Endometrial microvascular endothelial cells (primary cell): ENCODE data around the gene UNC5A. TPM values are rescaled to one million over a fixed set of nuclear protein-coding genes. Genes with fewer than 3 reads are reported as not detected.

Experiments used
- in situ Hi-C: cut with HindIII; loops from 2 replicates; pipeline ENCODE4 v1.10.0; 2017; ENCODE audit warnings: low sequenced_read_pairs, low pct_unique_long_range_greater_than_20kb; ENCODE audit errors: inconsistent ontology term
- total RNA-seq: library from RNA; depleted of rRNA; stranded (reverse); fragments of >200 nt; gene quantifications from one replicate; pipeline ENCODE4 v1.2.3, GENCODE V29; 2015; ENCODE audit errors: inconsistent ontology term

UNC5A gene
- total RNA-seq, 1 donor from 2014 or later = not detected

DNA sequence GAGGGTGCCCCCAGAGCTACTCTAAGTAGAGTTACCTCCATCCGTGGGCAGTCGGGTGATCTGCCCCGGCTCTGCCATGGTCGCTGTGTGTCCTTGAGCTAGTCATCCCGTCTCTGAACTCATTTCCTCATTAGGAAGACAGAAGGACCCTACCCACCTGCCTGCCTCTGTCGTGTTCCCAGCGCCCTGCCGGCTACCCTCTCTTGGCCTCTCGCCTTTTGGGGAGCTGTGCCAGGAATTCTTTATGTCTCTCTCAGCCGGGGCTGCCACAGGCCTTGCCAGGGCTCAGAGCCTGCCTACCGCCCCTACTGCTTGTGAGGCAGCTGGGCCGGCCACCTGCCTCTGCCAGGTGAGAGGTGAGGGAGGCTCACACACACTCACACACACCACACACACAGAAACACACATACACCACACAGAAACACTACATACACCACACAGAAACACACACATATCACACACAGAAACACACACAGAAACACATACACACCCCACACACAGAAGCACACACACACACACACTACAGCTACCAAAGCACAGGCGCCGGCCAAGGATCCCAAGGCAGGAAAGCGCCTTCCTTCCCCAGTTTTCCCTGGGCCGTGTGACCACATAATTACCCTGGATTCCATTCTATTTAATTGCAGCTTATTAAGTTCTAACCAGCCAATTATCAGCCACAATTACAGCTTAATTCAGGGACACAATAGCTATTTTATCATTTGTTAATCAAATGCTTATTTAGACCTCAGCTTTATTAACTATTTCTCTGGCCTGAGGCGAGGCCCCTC lies 41.7 kb downstream of the UNC5A start:
- in situ Hi-C loops = no loop called here

DNA sequence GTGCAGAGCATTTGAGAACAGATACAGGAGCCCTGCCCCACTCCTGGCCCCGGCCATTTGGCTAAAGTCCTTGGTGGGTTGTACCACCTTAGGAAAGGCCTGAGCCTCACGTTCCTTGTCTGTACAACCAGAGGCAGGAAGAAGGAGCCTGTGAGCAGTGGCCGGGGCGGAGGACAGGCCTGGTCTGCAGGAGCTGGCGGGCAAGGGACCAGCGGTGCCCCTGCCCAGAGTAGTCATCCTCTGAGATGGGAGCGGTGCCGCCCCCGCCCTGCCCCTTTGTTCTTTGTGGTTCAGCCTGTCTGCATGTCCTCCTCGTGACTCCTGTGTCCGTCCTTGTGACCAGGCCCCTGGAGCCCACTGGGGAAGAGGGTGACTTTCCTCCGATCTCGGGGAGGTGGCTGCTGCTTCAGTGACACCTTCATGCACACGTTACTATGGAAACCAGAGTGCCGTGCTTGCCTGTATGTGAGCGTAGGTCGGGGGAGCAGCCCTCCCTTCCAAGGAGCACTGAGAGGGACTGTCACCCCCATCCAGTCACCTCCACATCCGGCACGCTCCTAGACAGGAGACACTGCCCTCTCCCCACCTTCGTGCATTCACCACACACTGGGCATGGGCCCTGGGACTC lies 42.9 kb downstream of the UNC5A start:
- in situ Hi-C loops = no loop called here

GRCh38 chr5:176854164-176854563 lies 43.8 kb downstream of the UNC5A start:
- in situ Hi-C loops = no loop called here

- in situ Hi-C loops = no loop called here
Observed at GRCh38 chr5:176855598-176855997, 45.2 kb downstream of the UNC5A start.

- in situ Hi-C loops = no loop called here
Observed at GRCh38 chr5:176856746-176857145, 46.4 kb downstream of the UNC5A start.

DNA sequence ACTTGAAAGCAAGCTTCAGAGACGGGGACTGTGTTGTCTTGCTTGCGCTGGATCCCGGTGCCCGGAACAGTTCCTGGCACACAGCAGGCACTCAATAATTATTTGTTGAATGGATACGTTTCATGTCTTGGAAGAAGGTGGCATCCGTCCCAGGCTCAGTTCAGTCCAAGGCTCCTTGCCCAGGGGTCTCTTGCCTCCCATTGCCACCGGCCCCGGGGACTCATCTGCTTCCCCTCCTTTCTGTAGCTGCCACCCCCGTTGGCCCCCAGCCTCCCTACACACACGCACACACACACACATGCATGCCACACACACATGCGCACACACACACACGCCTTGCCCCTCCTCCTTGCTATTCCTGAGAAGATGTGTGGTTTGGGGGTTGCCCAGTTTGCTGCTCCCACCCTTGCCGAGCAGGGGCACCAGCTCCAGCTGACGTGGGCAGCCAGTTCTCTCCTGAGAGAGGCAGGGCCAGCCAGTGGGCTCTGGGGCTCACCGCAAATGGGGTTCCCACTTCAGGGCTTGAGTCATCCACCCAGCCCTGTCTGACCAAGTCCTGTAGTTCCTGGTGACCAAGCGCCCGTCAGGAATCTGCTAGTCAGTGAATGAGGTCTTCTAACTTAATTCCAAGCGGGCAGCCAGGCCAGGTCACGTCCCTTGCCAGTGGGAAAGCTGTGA lies 47.0 kb downstream of the UNC5A start:
- in situ Hi-C loops = no loop called here

- in situ Hi-C loops = no loop called here
Observed at GRCh38 chr5:176857894-176858273, 47.5 kb downstream of the UNC5A start.

DNA sequence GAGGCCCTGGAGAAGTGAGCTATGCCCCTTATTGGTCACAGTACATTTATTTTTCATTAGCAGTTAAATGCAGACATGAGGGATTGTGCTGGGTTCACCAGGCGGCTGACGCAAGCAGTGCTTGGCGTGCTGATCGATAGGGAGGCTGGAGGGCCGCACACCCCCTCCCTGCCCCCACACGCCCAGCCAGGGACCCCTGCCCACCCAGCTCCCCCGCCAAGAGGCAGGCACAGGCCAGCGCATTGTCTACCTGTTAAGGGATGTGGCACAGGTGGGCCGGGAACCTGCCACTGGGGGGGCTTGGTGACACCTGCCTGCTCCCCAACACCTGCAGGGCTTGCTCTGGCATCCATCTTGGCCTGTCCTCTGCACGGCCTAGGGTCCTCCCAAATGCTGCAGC lies 49.6 kb downstream of the UNC5A start:
- in situ Hi-C loops = no loop called here

- in situ Hi-C loops = no loop called here
Observed at GRCh38 chr5:176860381-176860780, 50.0 kb downstream of the UNC5A start.

DNA sequence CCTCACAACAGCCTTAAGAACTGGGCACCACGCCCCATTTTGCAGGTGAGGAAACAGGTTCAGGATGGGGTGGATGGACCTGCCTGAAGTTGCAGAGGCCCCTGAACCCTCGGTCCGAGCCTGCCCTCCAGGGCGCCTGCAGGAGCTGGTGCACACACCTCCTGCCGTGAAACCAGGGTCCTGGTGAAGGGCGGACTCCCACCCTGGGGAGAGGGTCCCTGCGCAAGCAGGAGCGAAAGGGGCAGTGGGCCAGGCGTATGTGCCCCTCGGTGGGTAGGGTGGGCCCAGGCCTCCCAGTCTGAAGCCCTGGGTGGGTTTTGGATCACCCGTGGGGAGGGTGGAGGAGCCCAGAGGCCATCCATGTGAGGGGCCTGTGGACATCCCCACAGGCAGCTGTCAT lies 50.9 kb downstream of the UNC5A start:
- in situ Hi-C loops = no loop called here

DNA sequence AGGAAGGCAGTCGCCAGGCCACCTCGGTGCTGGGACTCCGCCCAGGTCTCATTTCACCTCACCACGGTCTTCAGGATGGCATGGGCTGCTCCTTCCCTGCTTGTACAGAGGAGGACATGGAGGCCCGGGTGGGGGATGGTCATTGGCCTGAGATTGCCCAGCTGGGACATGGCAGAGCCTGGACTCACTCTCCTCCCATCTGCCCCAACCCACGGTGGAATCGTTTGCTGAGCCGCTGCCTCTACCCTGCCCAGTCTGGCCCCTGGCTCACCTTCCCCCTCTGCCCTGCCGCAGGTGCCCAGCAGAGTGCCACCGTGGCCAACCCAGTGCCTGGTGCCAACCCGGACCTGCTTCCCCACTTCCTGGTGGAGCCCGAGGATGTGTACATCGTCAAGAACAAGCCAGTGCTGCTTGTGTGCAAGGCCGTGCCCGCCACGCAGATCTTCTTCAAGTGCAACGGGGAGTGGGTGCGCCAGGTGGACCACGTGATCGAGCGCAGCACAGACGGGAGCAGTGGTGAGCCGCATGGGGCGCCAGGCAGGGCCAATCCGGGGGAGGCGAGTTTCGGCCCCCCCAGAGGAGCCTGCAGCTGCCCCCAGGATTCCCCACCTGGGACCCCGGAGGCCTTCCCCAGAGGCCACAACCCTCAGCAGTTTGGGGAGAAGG lies 52.1 kb downstream of the UNC5A start:
- in situ Hi-C loops = no loop called here

GRCh38 chr5:176863041-176863764 lies 52.8 kb downstream of the UNC5A start:
- in situ Hi-C loops = no loop called here

DNA sequence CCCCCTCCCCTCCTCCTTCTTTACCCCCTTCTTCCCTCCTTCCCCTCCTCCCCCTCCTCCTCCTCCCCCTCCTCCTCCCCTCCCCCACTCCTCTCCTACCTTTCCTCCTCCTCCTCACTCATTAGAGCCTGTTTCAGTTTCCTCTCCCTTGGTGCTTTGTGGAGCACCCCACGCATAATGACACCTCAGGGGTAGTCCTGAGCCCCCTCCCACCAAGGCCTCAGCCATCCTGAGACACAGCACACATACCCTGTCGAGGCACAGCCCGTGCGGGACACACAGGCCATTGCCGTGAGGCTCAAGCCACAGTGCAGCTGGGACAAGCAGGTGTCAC lies 53.4 kb downstream of the UNC5A start:
- in situ Hi-C loops = no loop called here

DNA sequence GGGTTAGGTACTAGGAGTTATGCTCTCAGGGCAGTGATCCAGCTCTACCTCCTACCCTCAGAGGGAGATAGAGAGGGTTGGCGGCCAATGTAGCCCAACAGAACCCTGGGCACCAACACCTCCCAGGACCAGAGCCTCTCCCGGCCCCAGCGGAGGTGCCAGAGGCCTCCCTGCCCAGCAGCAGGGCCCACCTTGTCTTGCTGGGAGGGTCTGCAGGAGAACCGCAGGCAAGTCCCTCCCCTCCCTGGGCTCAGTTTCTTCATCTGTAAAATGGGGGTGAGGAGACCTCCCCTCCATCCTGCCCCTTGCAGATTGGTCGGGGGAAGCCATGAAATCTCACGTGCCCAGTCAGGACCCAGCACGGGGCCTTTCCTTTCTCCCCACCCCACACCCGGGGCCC lies 54.4 kb downstream of the UNC5A start:
- in situ Hi-C loops = no loop called here

- in situ Hi-C loops = no loop called here
Observed at GRCh38 chr5:176865964-176866363, 55.6 kb downstream of the UNC5A start.

GRCh38 chr5:176866707-176867310 lies 56.5 kb downstream of the UNC5A start:
- in situ Hi-C loops = no loop called here

GRCh38 chr5:176868126-176868525 lies 57.8 kb downstream of the UNC5A start:
- in situ Hi-C loops = no loop called here

DNA sequence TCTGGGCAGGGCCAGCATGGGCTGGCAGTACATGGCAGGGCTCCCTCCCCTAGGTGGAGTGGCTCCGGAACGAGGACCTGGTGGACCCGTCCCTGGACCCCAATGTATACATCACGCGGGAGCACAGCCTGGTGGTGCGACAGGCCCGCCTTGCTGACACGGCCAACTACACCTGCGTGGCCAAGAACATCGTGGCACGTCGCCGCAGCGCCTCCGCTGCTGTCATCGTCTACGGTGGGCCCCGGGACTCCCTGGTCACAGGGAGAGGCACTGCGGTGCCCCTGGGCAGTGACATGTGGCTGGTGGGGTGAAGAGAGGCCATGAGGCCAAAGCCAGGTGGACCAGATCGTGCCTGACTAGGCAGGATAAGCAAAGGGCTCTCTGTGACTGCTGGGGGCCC lies 58.4 kb downstream of the UNC5A start:
- in situ Hi-C loops = no loop called here
